Activated B cell treated with CpG ODN at 0.5 μM for 24 hours (primary cell): Measurements from ENCODE around the gene YAP1. TPM values are rescaled to one million over a fixed set of nuclear protein-coding genes. Genes with fewer than 3 reads are reported as not detected.

Experiments
- ATAC-seq: fragments of 200-7000 bp; cut with Tn5 transposase; one replicate; pipeline ENCODE4 v1.10.0; 2021; ENCODE audit warnings: low read depth, mild to moderate bottlenecking, moderate library complexity
- CTCF ChIA-PET: fragments of 350-600 bp; sonication (Branson Sonifier 250); formaldehyde crosslinking; loops from one replicate; lab custom pipeline; 2021; ENCODE audit warnings: antibody characterized with exemption; lab: Charles Lee
- POLR2A ChIA-PET: fragments of 350-600 bp; sonication (Branson Sonifier 250); formaldehyde crosslinking; loops from one replicate; lab custom pipeline; 2021; ENCODE audit warnings: antibody characterized with exemption; lab: Charles Lee
- DNase-seq: peaks from one replicate; pipeline ENCODE4 v3.0.0; 2022
- H3K27ac Mint-ChIP-seq: one replicate; pipeline ENCODE4 v1.8.0; 2020; ENCODE audit warnings: mixed read lengths
- H3K27me3 Mint-ChIP-seq: one replicate; pipeline ENCODE4 v1.8.0; 2021; ENCODE audit warnings: mixed read lengths
- H3K36me3 Mint-ChIP-seq: one replicate; pipeline ENCODE4 v1.8.0; 2021; ENCODE audit warnings: low read depth, mixed read lengths
- H3K4me1 Mint-ChIP-seq: one replicate; pipeline ENCODE4 v1.8.0; 2021; ENCODE audit warnings: mixed read lengths
- H3K4me3 Mint-ChIP-seq: one replicate; pipeline ENCODE4 v1.8.0; 2020; ENCODE audit warnings: mild to moderate bottlenecking, mixed read lengths
- H3K9me3 Mint-ChIP-seq: one replicate; pipeline ENCODE4 v1.8.0; 2020; ENCODE audit warnings: mixed read lengths
- intact Hi-C: fragments of 100-400 bp; cut with micrococcal nuclease; formaldehyde crosslinking; loops from one replicate; pipeline ENCODE4 v1.15.1; 2024
- total RNA-seq: library from RNA; stranded (reverse); gene quantifications from 2 replicates; pipeline ENCODE4 v1.2.3, GENCODE V29; 2022
- TF ChIP-seq, protein P1 (sequence below): fragments of 200-600 bp; IDR thresholded peaks from one replicate; pipeline ENCODE4 v1.8.0; 2022; ENCODE audit warnings: antibody characterized with exemption, mild to moderate bottlenecking

The YAP1 gene
- total RNA-seq, 1 donor from 2014 or later: not detected

GRCh38 chr11:102191832-102192231 is 81.6 kb downstream of the YAP1 start:
- TF ChIP-seq, protein P1, sequence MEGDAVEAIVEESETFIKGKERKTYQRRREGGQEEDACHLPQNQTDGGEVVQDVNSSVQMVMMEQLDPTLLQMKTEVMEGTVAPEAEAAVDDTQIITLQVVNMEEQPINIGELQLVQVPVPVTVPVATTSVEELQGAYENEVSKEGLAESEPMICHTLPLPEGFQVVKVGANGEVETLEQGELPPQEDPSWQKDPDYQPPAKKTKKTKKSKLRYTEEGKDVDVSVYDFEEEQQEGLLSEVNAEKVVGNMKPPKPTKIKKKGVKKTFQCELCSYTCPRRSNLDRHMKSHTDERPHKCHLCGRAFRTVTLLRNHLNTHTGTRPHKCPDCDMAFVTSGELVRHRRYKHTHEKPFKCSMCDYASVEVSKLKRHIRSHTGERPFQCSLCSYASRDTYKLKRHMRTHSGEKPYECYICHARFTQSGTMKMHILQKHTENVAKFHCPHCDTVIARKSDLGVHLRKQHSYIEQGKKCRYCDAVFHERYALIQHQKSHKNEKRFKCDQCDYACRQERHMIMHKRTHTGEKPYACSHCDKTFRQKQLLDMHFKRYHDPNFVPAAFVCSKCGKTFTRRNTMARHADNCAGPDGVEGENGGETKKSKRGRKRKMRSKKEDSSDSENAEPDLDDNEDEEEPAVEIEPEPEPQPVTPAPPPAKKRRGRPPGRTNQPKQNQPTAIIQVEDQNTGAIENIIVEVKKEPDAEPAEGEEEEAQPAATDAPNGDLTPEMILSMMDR: no peak
- intact Hi-C loops: no loop called here
- no peak overlapping the region for H3K27ac Mint-ChIP-seq
- ATAC-seq: no peak
- H3K4me3 Mint-ChIP-seq: no peak overlapping the region
- H3K36me3 Mint-ChIP-seq: no peaks in the 10 kb centered on the region
- H3K4me1 Mint-ChIP-seq: no peaks in the 10 kb centered on the region
- no peak for DNase-seq
- H3K9me3 Mint-ChIP-seq: peaks cover 3% of the 10 kb centered on the region
- ChIA-PET POLR2A (no interaction called here), CTCF (no interaction called here)
- H3K27me3 Mint-ChIP-seq: peaks cover 7% of the 10 kb centered on the region

- intact Hi-C loops: no loop called here
- ChIA-PET POLR2A (no interaction called here), CTCF (no interaction called here)
- ATAC-seq (no peak), DNase-seq (no peak)
- Mint-ChIP-seq H3K27ac (no peak overlapping the region), H3K4me3 (no peak overlapping the region), H3K4me1 (no peaks in the 10 kb centered on the region), H3K36me3 (no peaks in the 10 kb centered on the region), H3K27me3 (peaks cover 6% of the 10 kb centered on the region), H3K9me3 (peaks cover 3% of the 10 kb centered on the region)
- TF ChIP-seq, protein P1: no peak
Measured at GRCh38 chr11:102192349-102193066, 82.3 kb downstream of the YAP1 start.

- no peak for ATAC-seq
- H3K27ac Mint-ChIP-seq: no peak overlapping the region
Measured at GRCh38 chr11:102194257-102194656, 84.0 kb downstream of the YAP1 start.

GRCh38 chr11:102194990-102195389 is 84.7 kb downstream of the YAP1 start:
- Mint-ChIP-seq H3K27ac (no peak overlapping the region), H3K9me3 (peaks cover 3% of the 10 kb centered on the region), H3K4me1 (no peaks in the 10 kb centered on the region), H3K4me3 (no peak overlapping the region), H3K27me3 (peaks cover 12% of the 10 kb centered on the region), H3K36me3 (no peaks in the 10 kb centered on the region)
- intact Hi-C loops: no loop called here
- TF ChIP-seq, protein P1: no peak
- ChIA-PET POLR2A (no interaction called here), CTCF (no interaction called here)
- DNase-seq (no peak), ATAC-seq (no peak)

More at GRCh38 chr11:102194257-102194656, 84.0 kb downstream of the YAP1 start:
- Mint-ChIP-seq H3K4me1 (no peaks in the 10 kb centered on the region), H3K9me3 (peaks cover 3% of the 10 kb centered on the region), H3K36me3 (no peaks in the 10 kb centered on the region), H3K27me3 (peaks cover 11% of the 10 kb centered on the region), H3K4me3 (no peak overlapping the region)
- ChIA-PET POLR2A (no interaction called here), CTCF (no interaction called here)
- intact Hi-C loops: no loop called here
- no peak for DNase-seq
- TF ChIP-seq, protein P1: no peak

GRCh38 chr11:102196351-102196750 is 86.1 kb downstream of the YAP1 start:
- POLR2A ChIA-PET: no interaction called here
- TF ChIP-seq, protein P1: no peak
- intact Hi-C loops: no loop called here
- DNase-seq (no peak), ATAC-seq (no peak)
- Mint-ChIP-seq H3K9me3 (peaks cover 3% of the 10 kb centered on the region), H3K27me3 (peaks cover 15% of the 10 kb centered on the region), H3K4me1 (no peaks in the 10 kb centered on the region), H3K27ac (no peak overlapping the region), H3K36me3 (no peaks in the 10 kb centered on the region), H3K4me3 (no peak overlapping the region)
- CTCF ChIA-PET: no interaction called here
